Tibial artery (tissue), 4 donors: ENCODE data around the gene ARHGAP44.

Source experiments
- DNase-seq, 2 donors: peaks; one replicate each; pipeline ENCODE4 v3.0.0-alpha.2; 2019
- H3K27ac ChIP-seq, 2 donors: fragments of 200-600 bp; sonication (generic) in 1 of 2; 1 replicate in 1 of 2; 2 replicates in 1 of 2; pipeline ENCODE4 v1.5.1; 2018 to 2019; ENCODE audit warnings: mild to moderate bottlenecking in 1 of 2
- H3K27me3 ChIP-seq, 2 donors: fragments of 200-600 bp; sonication (generic) in 1 of 2; one replicate each; pipeline versions ENCODE4 v1.5.1 to v1.6.0; 2016 to 2019
- H3K36me3 ChIP-seq, 3 donors: fragments of 200-600 bp; sonication (generic) in 2 of 3; one replicate each; pipeline ENCODE4 v1.5.1; 2016 to 2019; ENCODE audit warnings: mild to moderate bottlenecking in 2 of 3
- H3K4me1 ChIP-seq, 4 donors: fragments of 200-600 bp; sonication (generic) in 2 of 4; 1 replicate in 3 of 4; 2 replicates in 1 of 4; pipeline ENCODE4 v1.5.1; 2016 to 2019
- H3K4me3 ChIP-seq, 2 donors: fragments of 200-600 bp; sonication (generic) in 1 of 2; 1 replicate in 1 of 2; 2 replicates in 1 of 2; pipeline ENCODE4 v1.5.1; 2018 to 2019; ENCODE audit warnings: mild to moderate bottlenecking in 2 of 2
- H3K9me3 ChIP-seq, 3 donors: fragments of 200-600 bp; sonication (generic) in 1 of 3; one replicate each; pipeline ENCODE4 v1.5.1; 2016 to 2019
- CTCF ChIP-seq, 2 experiments: fragments of 200-600 bp in 1 of 2; fragments of 450-650 bp in 1 of 2; IDR thresholded peaks; one replicate each; pipeline ENCODE4 v1.5.1; 2017 to 2019; ENCODE audit warnings: antibody characterized with exemption in 2 of 2, mild to moderate bottlenecking in 1 of 2, moderate library complexity in 1 of 2
- intact Hi-C: fragments of 100-400 bp; cut with DNase I; formaldehyde crosslinking; loops from one replicate; pipeline ENCODE4 v1.15.0; 2023; ENCODE audit warnings: low total_unique reads

ARHGAP44 gene

GRCh38 chr17:13035420-13035819 is 246.1 kb downstream of the ARHGAP44 start:
- Histone ChIP-seq H3K9me3 (peaks cover 0 to 19% (median 5%) of the 10 kb centered on the region in 3 donors), H3K36me3 (no peaks in the 10 kb centered on the region), H3K27ac (no peak overlapping the region), H3K4me1 (no peaks in the 10 kb centered on the region), H3K4me3 (no peak overlapping the region), H3K27me3 (no peaks in the 10 kb centered on the region)
- TF ChIP-seq CTCF (IDR thresholded peaks at IDR 0.05): no peak
- intact Hi-C loops: no loop called here
- no peak for DNase-seq

GRCh38 chr17:13036751-13037150 is 247.5 kb downstream of the ARHGAP44 start:
- no peak for DNase-seq
- Histone ChIP-seq H3K4me3 (no peak overlapping the region), H3K27me3 (peaks cover 0 to 7% of the 10 kb centered on the region in 2 donors), H3K4me1 (no peaks in the 10 kb centered on the region), H3K9me3 (peaks cover 0 to 19% (median 5%) of the 10 kb centered on the region in 3 donors), H3K27ac (no peak overlapping the region), H3K36me3 (no peaks in the 10 kb centered on the region)
- intact Hi-C loops: no loop called here
- no peak for TF ChIP-seq CTCF (IDR thresholded peaks at IDR 0.05)

- H3K9me3 ChIP-seq: peaks cover 0 to 19% (median 5%) of the 10 kb centered on the region in 3 donors
- H3K36me3 ChIP-seq: no peaks in the 10 kb centered on the region
- intact Hi-C loops: no loop called here
- DNase-seq: no peak
- TF ChIP-seq CTCF (IDR thresholded peaks at IDR 0.05): no peak
- peaks cover 0 to 24% of the 10 kb centered on the region in 2 donors for H3K27me3 ChIP-seq
- no peak overlapping the region for H3K27ac ChIP-seq
- no peak overlapping the region for H3K4me3 ChIP-seq
- H3K4me1 ChIP-seq: no peaks in the 10 kb centered on the region
Observed at GRCh38 chr17:13038931-13039665, 249.8 kb downstream of the ARHGAP44 start.
